A549 (cell line): Measurements from ENCODE around the gene PNLIPRP3. TPM values are rescaled to one million over a fixed set of nuclear protein-coding genes. Genes with fewer than 3 reads are reported as not detected.

Source experiments
- ATAC-seq, 2 experiments: fragments of 200-7000 bp in 1 of 2; fragments of >200 bp in 1 of 2; cut with Nextera tagmentation in 1 of 2; cut with Tn5 transposase in 1 of 2; 3 replicates each; pipeline versions ENCODE4 v1.8.0 to v1.9.1; 2018 to 2020; ENCODE audit warnings: mild to moderate bottlenecking in 1 of 2, moderate library complexity in 1 of 2
- CTCF ChIA-PET: fragments of 300-600 bp; sonication (Branson Sonifier 250); formaldehyde crosslinking; extraction: SDS; loops from one replicate; lab custom pipeline; 2021; ENCODE audit warnings: antibody characterized with exemption, inconsistent platforms; lab: Yijun Ruan, JAX
- POLR2A ChIA-PET: fragments of 350-600 bp; formaldehyde crosslinking; extraction: SDS; loops from one replicate; lab custom pipeline; 2021; ENCODE audit warnings: antibody characterized with exemption, inconsistent platforms; lab: Yijun Ruan, JAX
- DNase-seq, 2 experiments: peaks; one replicate each; pipeline versions ENCODE4 v3.0.0 to v3.0.0-alpha.2; 2011 to 2016; ENCODE audit warnings: low read depth in 1 of 2, low spot score in 1 of 2
- FAIRE-seq: peaks from 2 replicates; lab custom pipeline; 2011; peaks lifted over from hg19 to GRCh38; lab: Jason Lieb, UNC
- H3K27ac ChIP-seq, 2 experiments: fragments of >200 bp; sonication (Bioruptor Twin); formaldehyde crosslinking; 3 replicates each; pipeline ENCODE4 v1.5.1; 2016 to 2017
- H3K4me1 ChIP-seq: fragments of >200 bp; sonication (Bioruptor Twin); formaldehyde crosslinking; 3 replicates; pipeline ENCODE4 v1.6.1; 2016
- H3K4me2 ChIP-seq: fragments of >200 bp; sonication (Bioruptor Twin); formaldehyde crosslinking; 3 replicates; pipeline ENCODE4 v1.6.1; 2016
- H3K4me3 ChIP-seq: fragments of >200 bp; sonication (Bioruptor Twin); formaldehyde crosslinking; 3 replicates; pipeline ENCODE4 v1.5.1; 2016
- H3K9me3 ChIP-seq: fragments of >200 bp; sonication (Bioruptor Twin); formaldehyde crosslinking; 3 replicates; pipeline ENCODE4 v1.6.1; 2016
- CHD4 ChIP-seq: fragments of 200-600 bp; sonication (generic); IDR thresholded peaks from 2 replicates; pipeline ENCODE4 v1.6.1; 2016; ENCODE audit warnings: antibody characterized with exemption, mild to moderate bottlenecking, borderline replicate concordance
- EHF ChIP-seq: fragments of 250-450 bp; sonication (Bioruptor Pico); IDR thresholded peaks from 2 replicates; pipeline ENCODE4 v1.5.0; 2020; ENCODE audit warnings: mild to moderate bottlenecking
- ESRRA ChIP-seq: fragments of 150-350 bp; IDR thresholded peaks from 2 replicates; pipeline ENCODE4 v1.6.1; 2014; ENCODE audit warnings: mild to moderate bottlenecking, low read length, borderline replicate concordance
- FOSL2 ChIP-seq, 2 experiments: fragments of 450-650 bp in 1 of 2; fragments of >200 bp in 1 of 2; sonication (Bioruptor Twin) in 1 of 2; formaldehyde crosslinking; IDR thresholded peaks; 2 replicates each; pipeline versions ENCODE4 v1.5.0 to v1.6.1; 2016 to 2020; ENCODE audit warnings: mild to moderate bottlenecking in 1 of 2, moderate library complexity in 1 of 2
- FOXS1 ChIP-seq: fragments of 250-450 bp; sonication (Bioruptor Pico); IDR thresholded peaks from 2 replicates; pipeline ENCODE4 v1.5.0; 2020; ENCODE audit warnings: mild to moderate bottlenecking, moderate library complexity
- KDM1A ChIP-seq: fragments of 200-600 bp; sonication (generic); IDR thresholded peaks from 2 replicates; pipeline ENCODE4 v1.6.1; 2016; ENCODE audit warnings: low read depth, mild to moderate bottlenecking
- KDM5A ChIP-seq: fragments of 200-600 bp; sonication (generic); IDR thresholded peaks from 2 replicates; pipeline ENCODE4 v1.6.1; 2016; ENCODE audit warnings: antibody characterized with exemption, mild to moderate bottlenecking
- NR3C1 ChIP-seq: fragments of >200 bp; sonication (Bioruptor Twin); formaldehyde crosslinking; IDR thresholded peaks from 3 replicates; pipeline ENCODE4 v1.6.1; 2017
- RAD21 ChIP-seq, 2 experiments: fragments of >200 bp in 1 of 2; sonication (Bioruptor Twin) in 1 of 2; formaldehyde crosslinking in 1 of 2; IDR thresholded peaks in 1 of 2; conservative IDR thresholded peaks in 1 of 2; 2 replicates in 1 of 2; 3 replicates in 1 of 2; pipeline ENCODE4 v1.6.1; 2012 to 2018; ENCODE audit warnings: inconsistent platforms in 1 of 2
- RNF2 ChIP-seq: fragments of 200-600 bp; sonication (generic); IDR thresholded peaks from 2 replicates; pipeline ENCODE4 v1.6.1; 2016; ENCODE audit warnings: low read depth, mild to moderate bottlenecking, antibody characterized with exemption, moderate library complexity, borderline replicate concordance
- SMC3 ChIP-seq: fragments of >200 bp; sonication (Bioruptor Twin); formaldehyde crosslinking; IDR thresholded peaks from 3 replicates; pipeline ENCODE4 v1.6.1; 2018; ENCODE audit warnings: inconsistent platforms
- WGBS: methylation state at CpG from one replicate; pipeline ENCODE4 v1.1.6; 2017; ENCODE audit errors: missing lambda C conversion rate; 5-methylcytosine and 5-hydroxymethylcytosine counted together
- polyA plus RNA-seq, 4 experiments: library from polyadenylated mRNA; depleted of rRNA in 3 of 4; stranded (reverse); fragments of >200 nt; fragmentation: RNase III in 1 of 4; extraction: RNeasy Plus Mini Kit Qiagen cat#74134 plus additional on column Dnase treatment in 1 of 4; gene quantifications; 2 replicates in 3 of 4; 3 replicates in 1 of 4; pipeline ENCODE4 v1.2.3, GENCODE V29; 2011 to 2017
- TF ChIP-seq, protein P1 (sequence below): fragments of 450-650 bp; IDR thresholded peaks from 2 replicates; pipeline ENCODE4 v1.6.1; 2014; ENCODE audit warnings: antibody characterized with exemption
- TF ChIP-seq, protein P2 (sequence below): fragments of >200 bp; sonication (Bioruptor Twin); formaldehyde crosslinking; IDR thresholded peaks from 3 replicates; pipeline ENCODE4 v1.5.1; 2016
- TF ChIP-seq, protein P3 (sequence below): fragments of >200 bp; sonication (Bioruptor Twin); formaldehyde crosslinking; IDR thresholded peaks from 3 replicates; pipeline ENCODE4 v1.6.1; 2016
- TF ChIP-seq, protein P4 (sequence below): IDR thresholded peaks from 2 replicates; pipeline ENCODE4 v1.6.1; 2012
- TF ChIP-seq, protein P5 (sequence below): fragments of >200 bp; sonication (Bioruptor Twin); formaldehyde crosslinking; IDR thresholded peaks from 2 replicates; pipeline ENCODE4 v1.6.1; 2016

The PNLIPRP3 gene
- polyA plus RNA-seq, 2 of the 4 experiments (the other 2 are of a cell fraction), result not detected

DNA sequence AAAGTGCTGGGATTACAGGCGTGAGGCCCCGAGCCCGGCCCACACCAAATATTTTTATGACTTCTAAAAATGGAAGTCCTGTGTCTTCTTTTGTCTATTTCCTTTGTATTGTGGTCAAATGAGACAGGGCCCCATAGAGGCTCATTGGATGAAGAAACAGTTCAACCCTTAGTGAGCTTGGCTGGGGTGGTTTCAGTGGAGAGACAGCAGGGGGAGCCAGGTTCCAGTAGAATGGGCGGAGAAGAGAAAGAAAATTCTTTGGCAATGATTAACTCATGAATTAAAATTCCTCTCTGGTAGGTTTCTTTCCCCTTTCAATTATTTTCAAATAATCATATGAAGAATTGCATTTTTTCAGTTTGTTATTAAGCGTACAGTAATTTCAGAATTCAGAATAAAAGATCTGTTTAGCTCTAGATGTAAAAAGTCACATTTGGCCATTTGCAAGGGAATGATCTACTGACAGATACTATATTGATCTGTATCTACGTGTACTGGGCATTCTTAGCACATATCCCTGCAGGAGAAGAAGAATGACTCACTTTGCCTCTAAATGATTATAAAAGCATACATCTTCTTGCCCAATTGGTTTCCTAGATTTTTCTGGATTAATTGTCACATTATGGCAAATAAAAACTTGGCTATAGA lies 43.2 kb downstream of the PNLIPRP3 start:
- WGBS, result 10% methylated on average over 6 of the region's 6 CpGs
- ATAC-seq, result peak; percentile 74 to 86; a peak in 4 of 6 replicates
- Histone ChIP-seq H3K4me1 (no peaks in the 10 kb centered on the region), H3K4me2 (no peak overlapping the region), H3K9me3 (no peaks in the 10 kb centered on the region)
- ChIA-PET POLR2A (no interaction called here), CTCF (interaction anchor here (0.9 kb wide), 1 partner anchor 54 kb away, joined by 3 read pairs; no protein-coding TSS in a partner anchor)
- 0 out of 3 replicates have a peak, but pooled peaks have one; percentile 21 for TF ChIP-seq SMC3
- peak in 1 of 2 experiments; percentile 40; a peak in 2 of 5 replicates for TF ChIP-seq RAD21 (conservative IDR thresholded peaks at IDR 0.05 in 1 of 2, IDR thresholded peaks at IDR 0.05 in 1 of 2)
- TF ChIP-seq, protein P1, sequence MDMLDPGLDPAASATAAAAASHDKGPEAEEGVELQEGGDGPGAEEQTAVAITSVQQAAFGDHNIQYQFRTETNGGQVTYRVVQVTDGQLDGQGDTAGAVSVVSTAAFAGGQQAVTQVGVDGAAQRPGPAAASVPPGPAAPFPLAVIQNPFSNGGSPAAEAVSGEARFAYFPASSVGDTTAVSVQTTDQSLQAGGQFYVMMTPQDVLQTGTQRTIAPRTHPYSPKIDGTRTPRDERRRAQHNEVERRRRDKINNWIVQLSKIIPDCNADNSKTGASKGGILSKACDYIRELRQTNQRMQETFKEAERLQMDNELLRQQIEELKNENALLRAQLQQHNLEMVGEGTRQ, result no peak
- TF ChIP-seq, protein P2, sequence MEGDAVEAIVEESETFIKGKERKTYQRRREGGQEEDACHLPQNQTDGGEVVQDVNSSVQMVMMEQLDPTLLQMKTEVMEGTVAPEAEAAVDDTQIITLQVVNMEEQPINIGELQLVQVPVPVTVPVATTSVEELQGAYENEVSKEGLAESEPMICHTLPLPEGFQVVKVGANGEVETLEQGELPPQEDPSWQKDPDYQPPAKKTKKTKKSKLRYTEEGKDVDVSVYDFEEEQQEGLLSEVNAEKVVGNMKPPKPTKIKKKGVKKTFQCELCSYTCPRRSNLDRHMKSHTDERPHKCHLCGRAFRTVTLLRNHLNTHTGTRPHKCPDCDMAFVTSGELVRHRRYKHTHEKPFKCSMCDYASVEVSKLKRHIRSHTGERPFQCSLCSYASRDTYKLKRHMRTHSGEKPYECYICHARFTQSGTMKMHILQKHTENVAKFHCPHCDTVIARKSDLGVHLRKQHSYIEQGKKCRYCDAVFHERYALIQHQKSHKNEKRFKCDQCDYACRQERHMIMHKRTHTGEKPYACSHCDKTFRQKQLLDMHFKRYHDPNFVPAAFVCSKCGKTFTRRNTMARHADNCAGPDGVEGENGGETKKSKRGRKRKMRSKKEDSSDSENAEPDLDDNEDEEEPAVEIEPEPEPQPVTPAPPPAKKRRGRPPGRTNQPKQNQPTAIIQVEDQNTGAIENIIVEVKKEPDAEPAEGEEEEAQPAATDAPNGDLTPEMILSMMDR, result peak; percentile 29; the same call in 2 of the 3 replicates
- no peak for TF ChIP-seq NR3C1
- TF ChIP-seq, all 56 proteins: peak for 3
- no peak overlapping the region for H3K27ac ChIP-seq
- H3K4me3 ChIP-seq, result no peak overlapping the region
- FAIRE-seq (no peak), DNase-seq (peak; percentile 37 to 41)

DNA sequence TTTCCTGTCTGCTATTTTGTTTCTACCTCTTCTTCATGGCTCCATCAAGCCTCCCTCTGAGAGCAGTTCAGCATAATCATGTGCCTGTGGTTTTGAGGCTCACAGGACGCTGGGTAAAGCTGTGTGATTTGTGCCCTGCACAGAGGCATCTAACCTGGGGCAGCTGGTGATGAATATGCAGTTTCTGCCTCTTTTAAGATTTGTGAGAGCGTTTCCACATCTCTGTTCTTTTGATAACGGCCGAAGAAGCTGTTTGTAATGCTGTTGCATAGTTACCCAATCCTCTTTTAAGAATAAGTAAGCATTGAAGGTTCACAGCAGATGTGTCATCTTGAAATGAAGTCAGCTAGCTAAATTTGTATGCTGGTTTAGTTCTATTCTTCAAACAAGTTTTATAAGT lies 45.2 kb downstream of the PNLIPRP3 start:
- ATAC-seq, result no peak
- Histone ChIP-seq H3K9me3 (no peaks in the 10 kb centered on the region), H3K27ac (no peak overlapping the region)
- POLR2A ChIA-PET, result no interaction called here
- TF ChIP-seq, protein P3, sequence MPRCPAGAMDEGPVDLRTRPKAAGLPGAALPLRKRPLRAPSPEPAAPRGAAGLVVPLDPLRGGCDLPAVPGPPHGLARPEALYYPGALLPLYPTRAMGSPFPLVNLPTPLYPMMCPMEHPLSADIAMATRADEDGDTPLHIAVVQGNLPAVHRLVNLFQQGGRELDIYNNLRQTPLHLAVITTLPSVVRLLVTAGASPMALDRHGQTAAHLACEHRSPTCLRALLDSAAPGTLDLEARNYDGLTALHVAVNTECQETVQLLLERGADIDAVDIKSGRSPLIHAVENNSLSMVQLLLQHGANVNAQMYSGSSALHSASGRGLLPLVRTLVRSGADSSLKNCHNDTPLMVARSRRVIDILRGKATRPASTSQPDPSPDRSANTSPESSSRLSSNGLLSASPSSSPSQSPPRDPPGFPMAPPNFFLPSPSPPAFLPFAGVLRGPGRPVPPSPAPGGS, result no peak
- TF ChIP-seq CHD4, result no peak
- TF ChIP-seq, protein P1, result no peak
- TF ChIP-seq, all 56 proteins: peak for 0
- DNase-seq (no peak), FAIRE-seq (no peak)
- H3K4me2 ChIP-seq, result no peak overlapping the region
- CTCF ChIA-PET, result interaction anchor here (1.2 kb wide), 1 partner anchor 18 kb away, joined by 3 read pairs; no protein-coding TSS in a partner anchor
- H3K4me3 ChIP-seq, result no peak overlapping the region
- WGBS, result 4% methylated on average over 4 of the region's 4 CpGs
- H3K4me1 ChIP-seq, result no peaks in the 10 kb centered on the region

DNA sequence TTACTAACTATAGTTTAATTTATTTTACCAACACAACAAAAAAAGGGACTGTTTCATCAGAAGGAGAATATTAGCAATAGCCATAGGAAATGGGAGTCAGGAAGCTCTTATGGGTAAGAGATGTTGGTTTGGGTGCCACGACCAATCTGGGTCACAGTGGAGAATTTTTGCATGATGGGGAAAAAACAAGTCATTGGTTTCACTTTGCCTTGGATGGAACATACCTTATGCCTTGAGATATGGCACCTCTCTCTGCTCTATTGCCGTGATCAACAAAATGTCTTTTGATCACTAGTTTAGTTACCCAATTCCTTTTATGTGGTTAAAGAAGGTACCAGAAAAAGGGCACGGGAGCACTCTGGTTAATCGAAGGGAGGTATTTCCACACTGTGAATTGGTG lies 48.2 kb downstream of the PNLIPRP3 start:
- no peak overlapping the region for H3K27ac ChIP-seq
- DNase-seq (no peak), ATAC-seq (no peak), FAIRE-seq (no peak)
- H3K9me3 ChIP-seq, result no peaks in the 10 kb centered on the region
- WGBS, result 23% methylated on average over 4 of the region's 4 CpGs
- ChIA-PET CTCF (interaction anchor here (1.1 kb wide), 2 partner anchors 14 to 17 kb away, joined by 3 read pairs; no protein-coding TSS in a partner anchor), POLR2A (no interaction called here)
- TF ChIP-seq ESRRA (no peak), KDM1A (no peak), RNF2 (no peak), FOSL2 (IDR thresholded peaks at IDR 0.05) (no peak), FOSL2 (CRISPR knock-in tag; IDR thresholded peaks at IDR 0.05) (no peak), KDM5A (no peak), FOXS1 (CRISPR knock-in tag) (no peak), EHF (no peak)
- TF ChIP-seq, protein P4, sequence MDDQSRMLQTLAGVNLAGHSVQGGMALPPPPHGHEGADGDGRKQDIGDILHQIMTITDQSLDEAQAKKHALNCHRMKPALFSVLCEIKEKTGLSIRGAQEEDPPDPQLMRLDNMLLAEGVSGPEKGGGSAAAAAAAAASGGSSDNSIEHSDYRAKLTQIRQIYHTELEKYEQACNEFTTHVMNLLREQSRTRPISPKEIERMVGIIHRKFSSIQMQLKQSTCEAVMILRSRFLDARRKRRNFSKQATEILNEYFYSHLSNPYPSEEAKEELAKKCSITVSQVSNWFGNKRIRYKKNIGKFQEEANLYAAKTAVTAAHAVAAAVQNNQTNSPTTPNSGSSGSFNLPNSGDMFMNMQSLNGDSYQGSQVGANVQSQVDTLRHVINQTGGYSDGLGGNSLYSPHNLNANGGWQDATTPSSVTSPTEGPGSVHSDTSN, result no peak
- TF ChIP-seq, protein P5, sequence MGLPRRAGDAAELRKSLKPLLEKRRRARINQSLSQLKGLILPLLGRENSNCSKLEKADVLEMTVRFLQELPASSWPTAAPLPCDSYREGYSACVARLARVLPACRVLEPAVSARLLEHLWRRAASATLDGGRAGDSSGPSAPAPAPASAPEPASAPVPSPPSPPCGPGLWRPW, result no peak
- H3K4me1 ChIP-seq, result no peaks in the 10 kb centered on the region
- no peak overlapping the region for H3K4me2 ChIP-seq
- no peak overlapping the region for H3K4me3 ChIP-seq
